Erythroblast (primary cell): ENCODE results near the gene NLRC5.

Experiments
- GATA1 ChIP-seq: IDR thresholded peaks from 2 replicates; pipeline ENCODE4 v1.6.1; 2011; ENCODE audit warnings: low read depth, mild to moderate bottlenecking, control low read depth, low read length, moderate library complexity
- POLR2A ChIP-seq: IDR thresholded peaks from 2 replicates; pipeline ENCODE4 v1.6.1; 2011; ENCODE audit warnings: mild to moderate bottlenecking, low read length

DNA sequence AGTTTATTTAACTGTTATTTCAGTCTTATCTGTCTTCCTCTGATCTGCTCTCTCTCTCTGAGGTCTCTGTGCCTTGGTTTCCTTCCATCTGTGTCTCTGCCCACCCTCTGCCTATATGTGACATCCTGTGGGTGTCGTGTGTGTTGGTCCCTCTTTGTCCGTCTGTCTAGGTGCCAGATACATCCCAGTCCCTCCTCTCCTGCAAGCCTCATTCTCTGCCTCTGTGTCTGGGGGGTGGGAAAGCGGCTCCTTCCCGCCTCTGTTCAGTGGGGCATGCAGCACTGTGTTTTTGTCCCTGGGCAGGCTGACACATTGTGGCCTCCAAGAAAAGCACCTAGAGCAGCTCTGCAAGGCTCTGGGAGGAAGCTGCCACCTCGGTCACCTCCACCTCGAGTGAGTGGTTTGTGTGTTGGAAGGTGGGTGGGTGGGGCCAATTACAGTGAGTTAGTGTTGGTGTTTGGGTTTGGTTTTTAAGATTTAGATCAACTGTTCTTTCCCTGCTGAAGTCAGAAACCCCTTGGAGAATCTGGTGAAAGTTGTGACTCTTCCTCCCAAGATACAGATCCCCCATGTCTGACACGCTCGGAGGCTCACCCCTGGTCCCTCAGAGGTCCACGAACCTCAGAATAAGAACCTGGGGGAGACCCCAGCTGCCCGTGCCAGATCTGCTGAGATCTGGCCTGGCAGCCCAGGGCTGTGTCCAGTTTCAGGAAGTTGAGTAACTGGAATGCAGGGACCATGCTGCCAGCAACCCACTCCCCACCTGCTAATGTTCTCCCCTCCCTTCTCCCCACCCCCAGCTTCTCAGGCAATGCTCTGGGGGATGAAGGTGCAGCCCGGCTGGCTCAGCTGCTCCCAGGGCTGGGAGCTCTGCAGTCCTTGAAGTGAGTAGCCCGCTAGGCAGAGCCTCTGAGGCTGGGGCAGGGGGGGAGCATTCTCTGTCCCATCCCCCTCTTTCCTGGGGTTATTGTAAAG lies 52.1 kb downstream of the NLRC5 start:
- TF ChIP-seq POLR2A = no peak
- TF ChIP-seq GATA1 = no peak
